Neural cell (in vitro differentiated cells): Measurements from ENCODE around the gene ZNF462. TPM values are rescaled to one million over a fixed set of nuclear protein-coding genes. Genes with fewer than 3 reads are reported as not detected.

Source experiments
- H2AFZ ChIP-seq: fragments of 200-600, 300-800 bp; sonication (generic), shearing (Covaris generic); 2 replicates; pipeline ENCODE4 v1.6.0; 2014; ENCODE audit warnings: low read depth, mild to moderate bottlenecking, antibody characterized with exemption, low read length, moderate library complexity
- H3F3A ChIP-seq: fragments of 200-600 bp; shearing (Covaris generic); 2 replicates; pipeline ENCODE4 v1.6.1; 2016; ENCODE audit warnings: mild to moderate bottlenecking, moderate library complexity, mixed read lengths, antibody characterized with exemption, low read length; ENCODE audit not compliant: insufficient read depth, poor library complexity, severe bottlenecking
- H3K27ac ChIP-seq: fragments of 200-600, 300-800 bp; sonication (generic), shearing (Covaris generic); 2 replicates; pipeline ENCODE4 v1.5.1; 2014; ENCODE audit warnings: mild to moderate bottlenecking, low read length, moderate library complexity
- H3K27me3 ChIP-seq: fragments of 300-800, 200-600 bp; sonication (generic), shearing (Covaris generic); 2 replicates; pipeline ENCODE4 v1.6.0; 2014; ENCODE audit warnings: mild to moderate bottlenecking, low read depth, low read length, moderate library complexity; ENCODE audit not compliant: insufficient read depth
- H3K36me3 ChIP-seq: fragments of 300-800, 200-600 bp; sonication (generic), shearing (Covaris generic); 2 replicates; pipeline ENCODE4 v1.5.1; 2014; ENCODE audit warnings: mild to moderate bottlenecking, antibody characterized with exemption, low read length, moderate library complexity; ENCODE audit not compliant: insufficient read depth
- H3K4me2 ChIP-seq: fragments of 300-800, 200-600 bp; sonication (generic), shearing (Covaris generic); 2 replicates; pipeline ENCODE4 v1.6.0; 2014; ENCODE audit warnings: mild to moderate bottlenecking, low read length
- H3K4me3 ChIP-seq: fragments of 300-800, 200-600 bp; sonication (generic), shearing (Covaris generic); 2 replicates; pipeline ENCODE4 v1.5.1; 2014; ENCODE audit warnings: mild to moderate bottlenecking, low read length, moderate library complexity
- H3K79me2 ChIP-seq: fragments of 200-600 bp; shearing (Covaris generic); replicated peaks from 2 replicates; pipeline ENCODE4 v1.6.0; 2014; ENCODE audit warnings: mild to moderate bottlenecking, low read length, moderate library complexity; ENCODE audit not compliant: insufficient read depth
- H3K9ac ChIP-seq: fragments of 300-800, 200-600 bp; sonication (generic), shearing (Covaris generic); 2 replicates; pipeline ENCODE4 v1.6.1; 2016; ENCODE audit warnings: mild to moderate bottlenecking, low read length, mixed read lengths
- H3K9me2 ChIP-seq: fragments of 200-600 bp; shearing (Covaris generic); 2 replicates; pipeline ENCODE4 v1.6.1; 2016; ENCODE audit warnings: mild to moderate bottlenecking, low read length, mixed read lengths; ENCODE audit not compliant: insufficient read depth
- H3K9me3 ChIP-seq: fragments of 200-600, 300-800 bp; sonication (generic), shearing (Covaris generic); 2 replicates; pipeline ENCODE4 v1.6.1; 2016; ENCODE audit warnings: mild to moderate bottlenecking, mixed run types, low read length, moderate library complexity, mixed read lengths
- H4K20me1 ChIP-seq: fragments of 200-600 bp; shearing (Covaris generic); 2 replicates; pipeline ENCODE4 v1.6.1; 2016; ENCODE audit warnings: mild to moderate bottlenecking, mixed run types; ENCODE audit not compliant: insufficient read depth
- CTCF ChIP-seq: fragments of 450-650 bp; IDR thresholded peaks from 2 replicates; pipeline ENCODE4 v1.5.1; 2014; ENCODE audit warnings: antibody characterized with exemption, mild to moderate bottlenecking, moderate library complexity; ENCODE audit not compliant: poor library complexity, severe bottlenecking
- EP300 ChIP-seq: fragments of 450-650 bp; conservative IDR thresholded peaks from 2 replicates; pipeline ENCODE4 v1.6.1; 2014; ENCODE audit warnings: antibody characterized with exemption, mild to moderate bottlenecking, moderate library complexity; ENCODE audit not compliant: poor library complexity, severe bottlenecking
- EZH2 ChIP-seq: fragments of 200-600, 300-800 bp; shearing (Covaris generic), sonication (generic); IDR thresholded peaks from 2 replicates; pipeline ENCODE4 v1.6.1; 2014; ENCODE audit warnings: antibody characterized with exemption, low read length, borderline replicate concordance, mild to moderate bottlenecking; ENCODE audit not compliant: insufficient read depth, poor library complexity, severe bottlenecking
- MXI1 ChIP-seq: fragments of 450-650 bp; conservative IDR thresholded peaks from 2 replicates; pipeline ENCODE4 v1.6.1; 2014; ENCODE audit warnings: antibody characterized with exemption, mild to moderate bottlenecking; ENCODE audit not compliant: poor library complexity, severe bottlenecking
- POLR2AphosphoS5 ChIP-seq: IDR thresholded peaks from 2 replicates; pipeline ENCODE4 v1.6.1; 2012
- RAD21 ChIP-seq: fragments of 450-650 bp; conservative IDR thresholded peaks from 2 replicates; pipeline ENCODE4 v1.6.1; 2014; ENCODE audit warnings: antibody characterized with exemption, mild to moderate bottlenecking, moderate library complexity
- REST ChIP-seq: IDR thresholded peaks from 2 replicates; pipeline ENCODE4 v1.6.1; 2012; ENCODE audit warnings: borderline replicate concordance
- SMC3 ChIP-seq: fragments of 450-650 bp; conservative IDR thresholded peaks from 2 replicates; pipeline ENCODE4 v1.6.1; 2014; ENCODE audit warnings: antibody characterized with exemption, mild to moderate bottlenecking, moderate library complexity; ENCODE audit not compliant: poor library complexity
- TAF1 ChIP-seq: IDR thresholded peaks from 2 replicates; pipeline ENCODE4 v1.6.1; 2012; ENCODE audit warnings: low read depth
- polyA plus RNA-seq: library from polyadenylated mRNA; depleted of rRNA; stranded (reverse); fragments of >200 nt; gene quantifications from 2 replicates; pipeline ENCODE4 v1.2.3, GENCODE V29; 2014

The ZNF462 gene
- polyA plus RNA-seq, 1 donor from 2014 or later, result 9.1 TPM

- Histone ChIP-seq H3K27me3 (no peaks in the 10 kb centered on the region), H3K36me3 (no peaks in the 10 kb centered on the region), H3K79me2 (peaks cover 87% of the 10 kb centered on the region), H3K9me3 (no peaks in the 10 kb centered on the region), H3K9ac (no peak overlapping the region), H3K27ac (no peak overlapping the region), H3K4me3 (peak overlapping the region; percentile 85), H3F3A (peaks cover 19% of the 10 kb centered on the region), H4K20me1 (no peaks in the 10 kb centered on the region), H2AFZ (no peak overlapping the region), H3K9me2 (no peaks in the 10 kb centered on the region), H3K4me2 (no peak overlapping the region)
- TF ChIP-seq TAF1 (no peak), EP300 (no peak), EZH2 (no peak), CTCF (no peak), SMC3 (no peak), REST (no peak), POLR2AphosphoS5 (no peak), RAD21 (no peak), MXI1 (no peak)
Measured at GRCh38 chr9:106868087-106868486, 5.1 kb downstream of the ZNF462 start.

GRCh38 chr9:106868565-106868964 lies 5.6 kb downstream of the ZNF462 start:
- Histone ChIP-seq H3K27me3 (no peaks in the 10 kb centered on the region), H3K4me3 (no peak overlapping the region), H3K9me3 (no peaks in the 10 kb centered on the region), H3K9me2 (no peaks in the 10 kb centered on the region), H3F3A (peaks cover 17% of the 10 kb centered on the region), H3K79me2 (peaks cover 92% of the 10 kb centered on the region), H3K36me3 (no peaks in the 10 kb centered on the region), H4K20me1 (no peaks in the 10 kb centered on the region), H3K27ac (no peak overlapping the region), H3K9ac (no peak overlapping the region), H3K4me2 (no peak overlapping the region), H2AFZ (no peak overlapping the region)
- TF ChIP-seq RAD21 (no peak), MXI1 (no peak), REST (no peak), CTCF (no peak), TAF1 (no peak), EP300 (no peak), SMC3 (no peak), EZH2 (no peak), POLR2AphosphoS5 (no peak)
